Thyroid gland (tissue), 4 donors: ENCODE measurements around the gene PRPF39. TPM values are rescaled to one million over a fixed set of nuclear protein-coding genes. Genes with fewer than 3 reads are reported as not detected.

Experiments used
- DNase-seq, 2 donors: peaks; one replicate each; pipeline ENCODE4 v3.0.0-alpha.2; 2019
- H3K27ac ChIP-seq, 3 donors: fragments of 200-600 bp; sonication (generic); 1 replicate in 2 of 3; 2 replicates in 1 of 3; pipeline ENCODE4 v1.5.1; 2016 to 2019; ENCODE audit warnings: mild to moderate bottlenecking in 1 of 3, moderate library complexity in 1 of 3
- H3K27me3 ChIP-seq: fragments of 200-600 bp; sonication (generic); one replicate; pipeline ENCODE4 v1.5.1; 2019
- H3K36me3 ChIP-seq, 2 donors: fragments of 200-600 bp; sonication (generic); one replicate each; pipeline ENCODE4 v1.5.1; 2016 to 2019
- H3K4me1 ChIP-seq, 2 donors: fragments of 200-600 bp; sonication (generic); one replicate each; pipeline ENCODE4 v1.5.1; 2017 to 2019
- H3K4me3 ChIP-seq, 3 donors: fragments of 200-600 bp; sonication (generic); replicated peaks in 1 of 3; 1 replicate in 2 of 3; 2 replicates in 1 of 3; pipeline ENCODE4 v1.5.1; 2016; ENCODE audit warnings: mild to moderate bottlenecking in 1 of 3
- H3K9me3 ChIP-seq: fragments of 200-600 bp; sonication (generic); one replicate; pipeline ENCODE4 v1.5.1; 2017
- CTCF ChIP-seq, 6 experiments: fragments of 200-600 bp in 3 of 6; fragments of 450-650 bp in 3 of 6; sonication (generic) in 3 of 6; IDR thresholded peaks; one replicate each; pipeline ENCODE4 v1.5.1; 2016 to 2019; ENCODE audit warnings: antibody characterized with exemption in 6 of 6, mild to moderate bottlenecking in 2 of 6, inconsistent platforms in 1 of 6, moderate library complexity in 1 of 6
- POLR2A ChIP-seq, 2 donors: fragments of 450-650 bp; IDR thresholded peaks; one replicate each; pipeline ENCODE4 v1.6.1; 2017; ENCODE audit warnings: antibody characterized with exemption in 2 of 2, mild to moderate bottlenecking in 2 of 2, moderate library complexity in 1 of 2
- intact Hi-C: fragments of 100-400 bp; cut with DNase I; formaldehyde crosslinking; loops from one replicate; pipeline ENCODE4 v1.15.1; 2023
- small RNA-seq: library from RNA; depleted of rRNA; stranded (forward); fragments of <200 nt; gene quantifications from one replicate; pipeline ENCODE3, GENCODE V24; 2016
- total RNA-seq, 4 donors: library from RNA; depleted of rRNA; stranded (reverse); fragments of >200 nt; gene quantifications; one replicate each; pipeline ENCODE4 v1.2.3, GENCODE V29; 2016

The PRPF39 gene
- total RNA-seq, 4 donors from 2014 or later = 33.2 to 47.0 (median 37.6) TPM

GRCh38 chr14:45156067-45156466 is 72.2 kb downstream of the PRPF39 start:
- Histone ChIP-seq H3K27ac (no peak overlapping the region), H3K4me1 (no peaks in the 10 kb centered on the region), H3K4me3 (no peak overlapping the region), H3K9me3 (no peaks in the 10 kb centered on the region), H3K27me3 (no peaks in the 10 kb centered on the region), H3K36me3 (no peaks in the 10 kb centered on the region)
- no peak for DNase-seq
- intact Hi-C loops = no loop called here
- TF ChIP-seq POLR2A (IDR thresholded peaks at IDR 0.05) = no peak
- TF ChIP-seq CTCF (IDR thresholded peaks at IDR 0.05) = no peak

Small RNAs within 50 kb of the gene (small RNA-seq; reads per million reads assigned to genes)
- gene RF00151 (not detected), gene SNORD127 (11,570 reads per million, percentile 100 among the genes with 10 or more reads in this experiment)

Other genes with a start within 250 kb of the PRPF39 start
- 10 to 100 TPM; 12.0 to 21.0 (median 13.3) TPM for gene KLHL28, start 122.2 kb upstream of the PRPF39 start, total RNA-seq
- gene TOGARAM1, start 121.9 kb upstream of the PRPF39 start, total RNA-seq = 10 to 100 TPM; 30.3 to 54.8 (median 36.2) TPM
- 10 to 100 TPM; 12.3 to 45.1 (median 40.9) TPM for gene FKBP3, start 50.4 kb downstream of the PRPF39 start, total RNA-seq
- 10 to 100 TPM in 1 of 4 donors, 1 to 10 TPM in 3; 4.2 to 15.7 (median 7.6) TPM for gene FANCM, start 51.8 kb downstream of the PRPF39 start, total RNA-seq
- gene MIS18BP1, start 169.1 kb downstream of the PRPF39 start, total RNA-seq = 10 to 100 TPM; 26.5 to 44.9 (median 34.7) TPM